ENCODE results near the gene FRMD1. TPM values are rescaled to one million over a fixed set of nuclear protein-coding genes. Genes with fewer than 3 reads are reported as not detected.
"Not testable (repeated sequence)": the region's sequence is repeated elsewhere in the genome, so short reads cannot be mapped to it uniquely, and the experiment has no call there.

The FRMD1 gene
- total RNA-seq, 4 donors from 2014 or later: 9.9 to 14.4 (median 12.5) TPM

- TF ChIP-seq POLR2A (IDR thresholded peaks at IDR 0.05) (no peak), CTCF (IDR thresholded peaks at IDR 0.05) (no peak), EP300 (IDR thresholded peaks at IDR 0.05) (no peak)
- H3K36me3 ChIP-seq: no peaks in the 10 kb centered on the region
- peak overlapping the region in 1 of 4 donors; percentile 79 for H3K27ac ChIP-seq
- no peak for DNase-seq (ENCODE audit: low spot score in 2 of 2)
- H3K4me3 ChIP-seq: no peak overlapping the region
- H3K9me3 ChIP-seq: no peaks in the 10 kb centered on the region
- H3K4me1 ChIP-seq: peaks cover 0 to 24% (median 5%) of the 10 kb centered on the region in 4 donors
- WGBS, 2 donors: 89 to 91% methylated on average over 24 of the region's 24 CpGs
- no peaks in the 10 kb centered on the region for H3K27me3 ChIP-seq
Measured at GRCh38 chr6:168080393-168081077, 1.5 kb upstream of the FRMD1 start.

GRCh38 chr6:168078175-168078942 lies 653 bp downstream of the FRMD1 start:
- no peak for DNase-seq (ENCODE audit: low spot score in 2 of 2)
- Histone ChIP-seq H3K4me3 (peak overlapping the region in 2 of 4 donors; percentile 3 to 29), H3K9me3 (no peaks in the 10 kb centered on the region), H3K36me3 (no peaks in the 10 kb centered on the region), H3K4me1 (peaks cover 0 to 24% (median 5%) of the 10 kb centered on the region in 4 donors), H3K27me3 (no peaks in the 10 kb centered on the region), H3K27ac (peak overlapping the region; percentile 34 to 79 (median 62))
- WGBS, 2 donors: 54 to 57% methylated on average over 20 to 21 of the region's 21 CpGs
- TF ChIP-seq CTCF (IDR thresholded peaks at IDR 0.05) (no peak), POLR2A (IDR thresholded peaks at IDR 0.05) (no peak), EP300 (IDR thresholded peaks at IDR 0.05) (no peak)

GRCh38 chr6:168077401-168077800 lies 1.6 kb downstream of the FRMD1 start:
- H3K27me3 ChIP-seq; H3K4me3 ChIP-seq; H3K36me3 ChIP-seq; DNase-seq (ENCODE audit: low spot score in 2 of 2); H3K9me3 ChIP-seq: not testable (repeated sequence)
- H3K4me1 ChIP-seq: peaks cover 0 to 26% (median 5%) of the 10 kb centered on the region in 4 donors
- peak overlapping the region in 1 of 4 donors; percentile 79 for H3K27ac ChIP-seq
- 95 to 97% methylated on average over 7 of the region's 7 CpGs for WGBS, 2 donors

- no peak overlapping the region for H3K27ac ChIP-seq
- H3K36me3 ChIP-seq: no peaks in the 10 kb centered on the region
- H3K4me1 ChIP-seq: peaks cover 0 to 30% (median 5%) of the 10 kb centered on the region in 4 donors
- no peaks in the 10 kb centered on the region for H3K9me3 ChIP-seq
- H3K27me3 ChIP-seq: no peaks in the 10 kb centered on the region
- WGBS, 2 donors: 88 to 93% methylated on average over 29 to 33 of the region's 34 CpGs
- DNase-seq (ENCODE audit: low spot score in 2 of 2): no peak
- H3K4me3 ChIP-seq: no peak overlapping the region
- TF ChIP-seq EP300 (IDR thresholded peaks at IDR 0.05) (no peak), POLR2A (IDR thresholded peaks at IDR 0.05) (no peak), CTCF (IDR thresholded peaks at IDR 0.05) (no peak)
Measured at GRCh38 chr6:168075787-168076202, 3.2 kb downstream of the FRMD1 start.

- Histone ChIP-seq H3K9me3 (no peaks in the 10 kb centered on the region), H3K4me3 (no peak overlapping the region), H3K36me3 (no peaks in the 10 kb centered on the region), H3K27me3 (no peaks in the 10 kb centered on the region), H3K4me1 (peaks cover 0 to 30% (median 5%) of the 10 kb centered on the region in 4 donors), H3K27ac (no peak overlapping the region)
- no peak for TF ChIP-seq CTCF (IDR thresholded peaks at IDR 0.05)
- DNase-seq (ENCODE audit: low spot score in 2 of 2): no peak
- 89 to 90% methylated on average over 2 to 13 of the region's 13 CpGs for WGBS, 2 donors
Measured at GRCh38 chr6:168075216-168075615, 3.8 kb downstream of the FRMD1 start.
